Endothelial cell of umbilical vein (primary cell): ENCODE data around the gene SMIM10L1. TPM values are rescaled to one million over a fixed set of nuclear protein-coding genes. Genes with fewer than 3 reads are reported as not detected.

Experiments used
- BruUV-seq: library from RNA; stranded (reverse); fragments of 400-500 nt; replicated peaks from 2 replicates; lab custom pipeline; 2021; lab: Mats Ljungman, UMichigan
- CTCF ChIA-PET: fragments of 300-600, 350-600 bp; sonication (Branson Sonifier 250); formaldehyde crosslinking; loops from one replicate; lab custom pipeline; 2021; ENCODE audit warnings: antibody characterized with exemption, inconsistent platforms; lab: Charles Lee
- POLR2A ChIA-PET: fragments of 300-600, 350-600 bp; sonication (Branson Sonifier 250); formaldehyde crosslinking; loops from one replicate; lab custom pipeline; 2021; ENCODE audit warnings: antibody characterized with exemption, inconsistent platforms; lab: Charles Lee
- DNase-seq: peaks from one replicate; pipeline ENCODE4 v3.0.0-alpha.2; 2011; ENCODE audit warnings: low read depth, low spot score
- FAIRE-seq: peaks from 2 replicates; lab custom pipeline; 2011; peaks lifted over from hg19 to GRCh38; lab: Jason Lieb, UNC
- H2AFZ ChIP-seq: 2 replicates; pipeline ENCODE4 v1.6.0; 2012; ENCODE audit warnings: low read depth, low read length, control low read depth, inconsistent platforms
- H3K27ac ChIP-seq: 2 replicates; pipeline ENCODE4 v1.5.1; 2011; ENCODE audit warnings: low read depth, mild to moderate bottlenecking, control low read depth, low read length, moderate library complexity; ENCODE audit not compliant: insufficient read depth
- H3K27me3 ChIP-seq, 2 experiments: 2 replicates each; pipeline versions ENCODE4 v1.6.0 to v1.6.1; 2011; ENCODE audit warnings: low read length in 2 of 2, mixed read lengths in 1 of 2; ENCODE audit not compliant: control insufficient read depth in 2 of 2, insufficient read depth in 2 of 2
- H3K36me3 ChIP-seq, 2 experiments: 2 replicates in 1 of 2; 3 replicates in 1 of 2; pipeline ENCODE4 v1.5.1; 2011; ENCODE audit warnings: low read length in 2 of 2, mild to moderate bottlenecking in 1 of 2, moderate library complexity in 1 of 2; ENCODE audit not compliant: control insufficient read depth in 2 of 2, insufficient read depth in 2 of 2; ENCODE audit errors: extremely low read depth in 1 of 2
- H3K4me1 ChIP-seq: 3 replicates; pipeline ENCODE4 v1.5.1; 2011; ENCODE audit warnings: mild to moderate bottlenecking, low read length; ENCODE audit not compliant: control insufficient read depth, insufficient read depth; ENCODE audit errors: extremely low read depth
- H3K4me2 ChIP-seq: 2 replicates; pipeline ENCODE4 v1.6.1; 2011; ENCODE audit warnings: low read length, control low read depth, mixed read lengths; ENCODE audit not compliant: insufficient read depth
- H3K4me3 ChIP-seq, 3 experiments: fragments of 200-600 bp in 1 of 3; sonication (generic), shearing (Covaris generic) in 1 of 3; replicated peaks in 1 of 3; 2 replicates each; pipeline ENCODE4 v1.5.1; 2011 to 2016; ENCODE audit warnings: control low read depth in 3 of 3, low read length in 3 of 3, mild to moderate bottlenecking in 2 of 3, inconsistent platforms in 1 of 3, low read depth in 1 of 3, moderate library complexity in 1 of 3; ENCODE audit not compliant: insufficient read depth in 1 of 3
- H3K79me2 ChIP-seq: 2 replicates; pipeline ENCODE4 v1.6.0; 2012; ENCODE audit warnings: low read length, inconsistent platforms; ENCODE audit not compliant: control insufficient read depth, insufficient read depth
- H3K9ac ChIP-seq: replicated peaks from 2 replicates; pipeline ENCODE3; 2011; ENCODE audit warnings: low read length, control low read depth; ENCODE audit not compliant: insufficient read depth; ENCODE audit errors: extremely low read depth
- H3K9me1 ChIP-seq: replicated peaks from 3 replicates; pipeline ENCODE4 v1.6.0; 2011; ENCODE audit warnings: mild to moderate bottlenecking, low read length; ENCODE audit not compliant: control insufficient read depth, insufficient read depth; ENCODE audit errors: extremely low read depth
- H3K9me3 ChIP-seq: replicated peaks from 2 replicates; pipeline ENCODE4 v1.5.1; 2012; ENCODE audit warnings: low read length, inconsistent platforms; ENCODE audit not compliant: control insufficient read depth, insufficient read depth
- H4K20me1 ChIP-seq: replicated peaks from 2 replicates; pipeline ENCODE3; 2011; ENCODE audit warnings: mild to moderate bottlenecking, low read length; ENCODE audit not compliant: control insufficient read depth, insufficient read depth; ENCODE audit errors: extremely low read depth
- EZH2 ChIP-seq: IDR thresholded peaks from 2 replicates; pipeline ENCODE4 v1.6.1; 2012; ENCODE audit warnings: borderline replicate concordance, low read depth, mild to moderate bottlenecking, moderate library complexity, low read length, inconsistent platforms; ENCODE audit not compliant: severe bottlenecking
- FOS ChIP-seq: IDR thresholded peaks from 2 replicates; pipeline ENCODE4 v1.6.1; 2011; ENCODE audit warnings: mild to moderate bottlenecking, low read length, moderate library complexity, borderline replicate concordance; ENCODE audit not compliant: insufficient read depth
- GATA2 ChIP-seq: IDR thresholded peaks from 2 replicates; pipeline ENCODE4 v1.7.0; 2011; ENCODE audit warnings: low read depth, mild to moderate bottlenecking, moderate library complexity, mixed read lengths, low read length; ENCODE audit not compliant: insufficient read length, insufficient read depth
- JUN ChIP-seq: IDR thresholded peaks from 2 replicates; pipeline ENCODE4 v1.6.1; 2011; ENCODE audit warnings: borderline replicate concordance, low read depth; ENCODE audit not compliant: insufficient read length, insufficient read depth
- MYC ChIP-seq: IDR thresholded peaks from one replicate; pipeline ENCODE4 v1.6.1; 2011; ENCODE audit warnings: mild to moderate bottlenecking, low read depth, low read length
- POLR2A ChIP-seq: IDR thresholded peaks from 2 replicates; pipeline ENCODE4 v1.6.1; 2012; ENCODE audit warnings: low read depth, mild to moderate bottlenecking, control low read depth, low read length
- POLR2AphosphoS5 ChIP-seq: IDR thresholded peaks from 2 replicates; pipeline ENCODE4 v1.6.1; 2012; ENCODE audit warnings: low read depth, mild to moderate bottlenecking, control low read depth, low read length, moderate library complexity; ENCODE audit not compliant: insufficient read depth
- dilution Hi-C: fragments of 300-500 bp; cut with MboI; formaldehyde crosslinking; loops from one replicate; pipeline ENCODE4 v1.15.0; 2019; ENCODE audit warnings: low sequenced_read_pairs; ENCODE audit not compliant: extremely low pct_ligation_motif_present
- intact Hi-C: fragments of 100-400 bp; cut with micrococcal nuclease; formaldehyde crosslinking; loops from one replicate; pipeline ENCODE4 v1.10.0; 2022
- polyA plus RNA-seq, 4 experiments: library from polyadenylated mRNA; depleted of rRNA in 3 of 4; stranded (reverse) in 3 of 4; unstranded in 1 of 4; fragments of >200 nt; gene quantifications; 2 replicates each; pipeline versions ENCODE4 v1.2.1 to v1.2.3, GENCODE V29; 2011 to 2012; ENCODE audit warnings: missing spikeins in 1 of 4
- total RNA-seq: library from RNA; stranded (reverse); gene quantifications from 2 replicates; pipeline ENCODE4 v1.2.3, GENCODE V29; 2021
- TF ChIP-seq, protein P1 (sequence below): IDR thresholded peaks from 2 replicates; pipeline ENCODE4 v1.6.1; 2011; ENCODE audit not compliant: insufficient read depth, insufficient read length
- TF ChIP-seq, protein P2 (sequence below), 2 donors: IDR thresholded peaks; 1 replicate in 1 of 2; 2 replicates in 1 of 2; pipeline ENCODE4 v1.5.1; 2011; ENCODE audit warnings: low read length in 2 of 2, mild to moderate bottlenecking in 2 of 2, moderate library complexity in 2 of 2, control low read depth in 1 of 2, inconsistent platforms in 1 of 2, low read depth in 1 of 2; ENCODE audit not compliant: insufficient read depth in 1 of 2; ENCODE audit errors: extremely low read depth in 1 of 2

SMIM10L1 gene
- total and polyA plus RNA-seq, 2 donors (not counting 3 experiments of a cell fraction or from before 2014, with no cell fraction given) = 5.1 to 10.8 TPM

DNA sequence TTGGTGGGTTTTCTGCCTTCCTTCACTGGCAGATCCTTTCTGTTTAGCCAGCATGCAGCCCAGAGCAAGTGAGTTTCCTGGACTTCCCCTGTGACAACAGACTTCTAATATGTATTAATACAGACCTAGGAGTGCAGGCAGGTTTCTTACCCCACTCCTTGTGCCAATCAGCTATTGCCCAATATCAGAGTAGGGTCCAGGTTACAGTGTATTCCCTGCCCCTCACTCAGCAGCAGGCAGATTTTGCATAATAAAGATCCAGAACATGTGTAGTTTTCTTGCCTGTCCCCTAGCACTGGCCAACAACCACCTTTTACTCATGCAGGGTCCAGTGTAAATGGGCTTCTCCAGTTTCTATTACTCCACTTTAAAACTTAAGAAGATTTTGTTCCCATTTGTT is 4.7 kb upstream of the SMIM10L1 start:
- dilution Hi-C loops (no loop called here), intact Hi-C loops (no loop called here)
- TF ChIP-seq, protein P1, sequence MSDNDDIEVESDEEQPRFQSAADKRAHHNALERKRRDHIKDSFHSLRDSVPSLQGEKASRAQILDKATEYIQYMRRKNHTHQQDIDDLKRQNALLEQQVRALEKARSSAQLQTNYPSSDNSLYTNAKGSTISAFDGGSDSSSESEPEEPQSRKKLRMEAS = no peak
- TF ChIP-seq, protein P2, sequence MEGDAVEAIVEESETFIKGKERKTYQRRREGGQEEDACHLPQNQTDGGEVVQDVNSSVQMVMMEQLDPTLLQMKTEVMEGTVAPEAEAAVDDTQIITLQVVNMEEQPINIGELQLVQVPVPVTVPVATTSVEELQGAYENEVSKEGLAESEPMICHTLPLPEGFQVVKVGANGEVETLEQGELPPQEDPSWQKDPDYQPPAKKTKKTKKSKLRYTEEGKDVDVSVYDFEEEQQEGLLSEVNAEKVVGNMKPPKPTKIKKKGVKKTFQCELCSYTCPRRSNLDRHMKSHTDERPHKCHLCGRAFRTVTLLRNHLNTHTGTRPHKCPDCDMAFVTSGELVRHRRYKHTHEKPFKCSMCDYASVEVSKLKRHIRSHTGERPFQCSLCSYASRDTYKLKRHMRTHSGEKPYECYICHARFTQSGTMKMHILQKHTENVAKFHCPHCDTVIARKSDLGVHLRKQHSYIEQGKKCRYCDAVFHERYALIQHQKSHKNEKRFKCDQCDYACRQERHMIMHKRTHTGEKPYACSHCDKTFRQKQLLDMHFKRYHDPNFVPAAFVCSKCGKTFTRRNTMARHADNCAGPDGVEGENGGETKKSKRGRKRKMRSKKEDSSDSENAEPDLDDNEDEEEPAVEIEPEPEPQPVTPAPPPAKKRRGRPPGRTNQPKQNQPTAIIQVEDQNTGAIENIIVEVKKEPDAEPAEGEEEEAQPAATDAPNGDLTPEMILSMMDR (IDR thresholded peaks at IDR 0.05; ENCODE audit: extremely low read depth in 1 of 2, insufficient read depth in 1 of 2, low read depth in 1 of 2, low read length in 2 of 2) = no peak
- TF ChIP-seq FOS (no peak), JUN (no peak), EZH2 (no peak), MYC (no peak), GATA2 (no peak), POLR2A (no peak), POLR2AphosphoS5 (no peak)
- Histone ChIP-seq H3K27ac (no peak overlapping the region), H3K9ac (no peak overlapping the region), H3K4me3 (no peak overlapping the region), H3K9me1 (peaks cover 4% of the 10 kb centered on the region), H3K4me2 (no peak overlapping the region), H2AFZ (no peak overlapping the region), H3K9me3 (no peaks in the 10 kb centered on the region), H3K4me1 (peaks cover 16% of the 10 kb centered on the region), H3K27me3 (no peaks in the 10 kb centered on the region), H3K36me3 (peaks cover 0 to 14% of the 10 kb centered on the region in 2 experiments), H4K20me1 (peaks cover 2% of the 10 kb centered on the region), H3K79me2 (peaks cover 90% of the 10 kb centered on the region)
- DNase-seq = no peak
- FAIRE-seq = no peak
- CTCF ChIA-PET = interaction anchor here (1.1 kb wide), 1 partner anchor 10 kb away, joined by 3 read pairs; no protein-coding TSS in a partner anchor
- no TSS peak for BruUV-seq
- POLR2A ChIA-PET = no interaction called here
